NCI-H82 treated with DMSO at 0.1 percent for 48 hours (cell line): ENCODE data around the gene CCNY.
"Not testable (repeated sequence)": the region's sequence is repeated elsewhere in the genome, so short reads cannot be mapped to it uniquely, and the experiment has no call there.

Experiments
- DNase-seq: peaks from one replicate; lab custom pipeline; 2025; ENCODE audit not compliant: unreplicated experiment; lab: John Stamatoyannopoulos, UW

The CCNY gene

GRCh38 chr10:35353805-35354204, 17.5 kb downstream of the CCNY start:
- no peak for DNase-seq

- DNase-seq: not testable (repeated sequence)
These were observed 17.9 kb downstream of the CCNY start for GRCh38 chr10:35354257-35354656.

- no peak for DNase-seq
These were observed 19.8 kb downstream of the CCNY start for GRCh38 chr10:35355971-35356724.

- DNase-seq: no peak
These were observed 20.4 kb downstream of the CCNY start for GRCh38 chr10:35356725-35357092.

GRCh38 chr10:35359056-35359455, 22.7 kb downstream of the CCNY start:
- peak; percentile 37 for DNase-seq

- no peak for DNase-seq
These were observed 23.6 kb downstream of the CCNY start for GRCh38 chr10:35359873-35360272.

GRCh38 chr10:35362701-35363350, 26.5 kb downstream of the CCNY start:
- no peak for DNase-seq

- no peak for DNase-seq
These were observed 27.3 kb downstream of the CCNY start for GRCh38 chr10:35363587-35363986.

- DNase-seq: no peak
These were observed 28.5 kb downstream of the CCNY start for GRCh38 chr10:35364808-35365207.

- DNase-seq: no peak
These were observed 29.7 kb downstream of the CCNY start for GRCh38 chr10:35365994-35366393.

- DNase-seq: no peak
These were observed 31.0 kb downstream of the CCNY start for GRCh38 chr10:35367107-35367859.

GRCh38 chr10:35367982-35368381, 31.7 kb downstream of the CCNY start:
- DNase-seq: no peak

- no peak for DNase-seq
These were observed 32.3 kb downstream of the CCNY start for GRCh38 chr10:35368485-35369048.

- DNase-seq: no peak
These were observed 32.8 kb downstream of the CCNY start for GRCh38 chr10:35369049-35369611.

GRCh38 chr10:35371731-35372130, 35.4 kb downstream of the CCNY start:
- no peak for DNase-seq

- DNase-seq: no peak
These were observed 36.0 kb downstream of the CCNY start for GRCh38 chr10:35372329-35372728.

- no peak for DNase-seq
These were observed 38.9 kb downstream of the CCNY start for GRCh38 chr10:35375091-35375765.

- no peak for DNase-seq
These were observed 40.9 kb downstream of the CCNY start for GRCh38 chr10:35377050-35377728.

GRCh38 chr10:35378541-35379210, 42.4 kb downstream of the CCNY start:
- no peak for DNase-seq
